ENCODE results near the gene SSNA1.
"Not testable (repeated sequence)": the region's sequence is repeated elsewhere in the genome, so short reads cannot be mapped to it uniquely, and the experiment has no call there.

The SSNA1 gene

DNA sequence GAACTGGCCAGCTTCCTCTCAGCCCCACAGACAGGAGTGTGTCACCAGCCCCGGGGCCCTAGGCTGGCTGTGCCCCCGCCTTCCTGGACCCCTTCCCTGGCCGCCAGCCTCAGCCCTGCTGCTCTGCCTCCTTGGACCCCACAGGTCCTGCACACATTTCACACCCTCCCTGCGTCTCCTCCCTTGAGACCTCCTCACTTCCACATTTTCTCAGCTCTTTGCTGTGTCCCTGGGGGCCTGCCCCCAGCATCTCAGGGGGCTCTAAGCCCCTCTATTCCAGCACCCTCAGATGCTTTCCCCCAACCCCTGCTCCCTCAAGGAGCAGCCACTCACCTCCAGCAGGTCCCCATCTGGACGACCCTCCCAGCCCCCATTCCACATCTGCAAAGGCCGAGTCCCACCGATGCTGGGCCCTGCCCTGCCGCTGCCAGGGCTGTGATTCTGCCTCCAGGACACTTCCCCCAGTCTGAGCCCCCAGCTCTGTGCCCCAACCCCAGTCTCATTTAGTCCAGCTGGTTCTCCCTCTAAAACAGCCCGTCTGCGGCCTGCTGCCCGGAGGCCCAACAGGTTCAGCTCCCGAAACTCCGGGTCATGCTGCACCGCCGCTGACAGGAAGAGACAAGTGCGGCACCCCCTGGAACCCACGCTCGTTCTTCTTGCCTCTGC, 46.4 kb downstream of the SSNA1 start:
- no peak for DNase-seq

GRCh38 chr9:137235424-137236237, 47.2 kb downstream of the SSNA1 start:
- DNase-seq: no peak

GRCh38 chr9:137236238-137236935, 47.9 kb downstream of the SSNA1 start:
- DNase-seq: peak; percentile 95

DNA sequence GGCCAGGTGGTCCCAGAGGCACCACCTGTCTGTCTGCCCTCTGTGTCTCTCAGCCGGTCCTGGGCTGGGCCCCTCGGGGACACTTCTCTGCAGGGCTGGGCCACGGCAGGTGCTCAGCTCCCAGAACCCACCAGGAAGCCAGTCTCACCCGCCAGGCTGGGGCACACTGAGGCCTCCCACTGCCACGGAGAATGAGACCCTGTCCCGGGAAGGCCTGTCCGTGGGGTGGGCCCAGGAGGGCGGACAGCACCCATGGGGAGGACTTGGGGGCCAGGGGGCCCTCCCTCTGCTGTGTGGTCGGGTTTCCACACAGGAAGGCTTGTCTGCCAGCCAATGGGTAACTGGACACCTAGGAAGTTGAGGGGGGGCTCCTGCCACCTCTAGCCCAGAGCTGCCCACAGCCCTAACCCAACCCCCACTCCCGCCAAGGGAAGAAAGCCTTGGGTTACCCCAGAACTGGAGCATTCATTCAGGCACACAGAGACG, 48.5 kb downstream of the SSNA1 start:
- DNase-seq: no peak

GRCh38 chr9:137237759-137238726, 49.6 kb downstream of the SSNA1 start:
- no peak for DNase-seq

DNA sequence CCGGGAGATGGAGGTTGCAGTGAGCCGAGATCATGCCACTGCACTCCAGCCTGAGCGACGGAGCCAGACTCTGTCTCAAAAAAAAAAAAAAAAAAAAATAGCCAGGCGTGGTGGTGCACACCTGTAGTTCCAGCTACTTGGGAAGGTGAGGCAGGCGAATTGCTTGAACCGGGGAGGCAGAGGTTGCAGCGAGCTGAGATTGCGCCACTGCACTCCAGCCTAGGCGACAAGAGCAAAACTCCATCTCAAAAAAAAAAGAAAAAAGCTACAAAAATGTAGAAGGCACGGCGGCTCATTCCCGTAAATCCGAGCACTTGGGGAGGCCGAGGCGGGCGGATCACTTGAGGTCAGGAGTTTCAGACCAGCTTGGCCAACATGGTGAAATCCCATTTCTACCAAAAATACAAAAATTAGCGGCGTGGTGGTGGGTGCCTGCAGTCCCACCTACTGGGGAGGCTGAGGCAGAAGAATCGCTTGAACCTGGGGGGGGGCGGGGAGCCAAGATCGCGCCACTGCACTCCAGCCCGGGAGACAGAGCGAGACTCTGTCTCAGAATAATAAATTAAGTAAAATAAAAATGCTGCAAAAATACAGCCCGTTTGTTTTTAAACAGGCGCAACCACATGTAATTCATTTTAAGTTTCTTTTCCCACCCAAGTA, 51.2 kb downstream of the SSNA1 start:
- DNase-seq: not testable (repeated sequence)

Measured in stimulated activated CD4-positive, alpha-beta T cell treated with anti-CD3 and anti-CD28 coated beads, Interleukin-15, amount 100 ng/mL, for 24 hours (primary cell).